NT2/D1 (cell line): ENCODE results near the gene IL15RA.

ENCODE experiments used
- SUZ12 ChIP-seq: IDR thresholded peaks from 2 replicates; pipeline ENCODE4 v1.6.1; 2011; ENCODE audit not compliant: insufficient read length, insufficient read depth; ENCODE audit errors: extremely low read depth
- YY1 ChIP-seq: IDR thresholded peaks from 2 replicates; pipeline ENCODE4 v1.6.1; 2011; ENCODE audit not compliant: insufficient read length, insufficient read depth

DNA sequence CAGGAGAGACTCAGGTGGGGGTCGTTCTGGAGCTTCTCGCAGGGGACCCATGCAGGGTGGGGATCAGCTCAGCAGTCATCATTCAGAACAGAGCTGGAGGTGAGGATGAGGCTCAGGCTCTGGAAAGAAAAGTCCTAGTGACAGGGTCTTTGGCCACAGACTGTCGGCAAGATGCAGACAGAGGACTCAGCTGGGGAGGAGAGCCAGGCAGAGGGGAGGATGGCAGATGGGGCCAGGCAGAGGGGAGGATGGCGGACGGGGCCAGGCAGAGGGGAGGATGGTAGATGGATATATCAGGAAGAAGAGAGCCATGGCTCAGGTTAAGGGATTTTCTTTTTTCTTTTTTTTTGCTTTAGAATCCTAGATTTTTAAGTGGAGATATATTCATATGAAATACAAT is 7.7 kb upstream of the IL15RA start:
- no peak for TF ChIP-seq YY1
- no peak for TF ChIP-seq SUZ12
